SK-N-SH (cell line): Measurements from ENCODE around the gene C10orf120. TPM values are rescaled to one million over a fixed set of nuclear protein-coding genes. Genes with fewer than 3 reads are reported as not detected.

Experiments
- CTCF ChIA-PET: fragments of 300-600, 350-600 bp; formaldehyde crosslinking; extraction: SDS; loops from one replicate; lab custom pipeline; 2021; lab: Yijun Ruan, JAX
- POLR2A ChIA-PET: fragments of 350-600 bp; sonication (Branson Sonifier 250); formaldehyde crosslinking; extraction: SDS; loops from one replicate; lab custom pipeline; 2020; ENCODE audit warnings: antibody characterized with exemption, inconsistent platforms; lab: Yijun Ruan, JAX
- DNase-seq: peaks from one replicate; pipeline ENCODE4 v3.0.0; 2012
- H2AFZ ChIP-seq: fragments of 200-600 bp; sonication (generic); 2 replicates; pipeline ENCODE4 v1.8.1; 2016; ENCODE audit warnings: antibody characterized with exemption, mild to moderate bottlenecking, low read depth
- H3F3A ChIP-seq: fragments of 200-600 bp; sonication (generic); replicated peaks from 2 replicates; pipeline ENCODE3; 2016; ENCODE audit warnings: antibody characterized with exemption, mild to moderate bottlenecking; ENCODE audit not compliant: insufficient read depth
- H3K27ac ChIP-seq, 2 experiments: fragments of 200-500 bp in 1 of 2; fragments of 200-600 bp in 1 of 2; sonication (Bioruptor generic) in 1 of 2; sonication (generic), shearing (Covaris generic) in 1 of 2; 2 replicates each; pipeline versions ENCODE4 v1.5.1 to v1.6.1; 2014 to 2016; ENCODE audit warnings: low read depth in 2 of 2, inconsistent platforms in 1 of 2, low read length in 1 of 2, mild to moderate bottlenecking in 1 of 2, mixed read lengths in 1 of 2
- H3K27me3 ChIP-seq: fragments of 200-600 bp; sonication (generic), shearing (Covaris generic); 2 replicates; pipeline ENCODE4 v1.6.1; 2016; ENCODE audit warnings: mixed run types; ENCODE audit not compliant: insufficient read depth
- H3K36me3 ChIP-seq, 2 experiments: fragments of 200-500 bp in 1 of 2; fragments of 200-600 bp in 1 of 2; sonication (Bioruptor generic) in 1 of 2; sonication (generic) in 1 of 2; replicated peaks in 1 of 2; 2 replicates each; pipeline versions ENCODE3 to v1.5.1; 2014 to 2016; ENCODE audit warnings: low read length in 1 of 2, mild to moderate bottlenecking in 1 of 2; ENCODE audit not compliant: insufficient read depth in 2 of 2, control insufficient read depth in 1 of 2
- H3K4me1 ChIP-seq, 2 experiments: fragments of 200-500 bp in 1 of 2; fragments of 200-600 bp in 1 of 2; sonication (Bioruptor generic) in 1 of 2; sonication (generic), shearing (Covaris generic) in 1 of 2; 2 replicates each; pipeline versions ENCODE4 v1.5.1 to v1.6.1; 2014 to 2016; ENCODE audit warnings: low read depth in 1 of 2, low read length in 1 of 2, mixed run types in 1 of 2; ENCODE audit not compliant: insufficient read depth in 2 of 2, control insufficient read depth in 1 of 2
- H3K4me2 ChIP-seq: fragments of 200-600 bp; sonication (generic), shearing (Covaris generic); 2 replicates; pipeline ENCODE4 v1.6.1; 2017; ENCODE audit warnings: mixed run types
- H3K4me3 ChIP-seq, 2 experiments: fragments of 200-500 bp in 1 of 2; fragments of 200-600 bp in 1 of 2; sonication (Bioruptor generic) in 1 of 2; sonication (generic), shearing (Covaris generic) in 1 of 2; 2 replicates each; pipeline versions ENCODE4 v1.5.1 to v1.8.1; 2014 to 2016; ENCODE audit warnings: low read depth in 2 of 2, inconsistent platforms in 1 of 2, low read length in 1 of 2, mild to moderate bottlenecking in 1 of 2, mixed read lengths in 1 of 2, moderate library complexity in 1 of 2
- H3K79me2 ChIP-seq: fragments of 200-600 bp; sonication (generic); 2 replicates; pipeline ENCODE4 v1.8.1; 2017; ENCODE audit warnings: mild to moderate bottlenecking; ENCODE audit not compliant: insufficient read depth
- H3K9ac ChIP-seq: fragments of 200-600 bp; sonication (generic); 2 replicates; pipeline ENCODE4 v1.6.1; 2017; ENCODE audit warnings: mixed run types
- H3K9me2 ChIP-seq: fragments of 200-600 bp; sonication (generic); 2 replicates; pipeline ENCODE4 v1.6.1; 2017; ENCODE audit warnings: mixed run types
- H3K9me3 ChIP-seq: fragments of 200-600 bp; sonication (generic); 2 replicates; pipeline ENCODE4 v1.6.1; 2017; ENCODE audit warnings: mixed run types, mild to moderate bottlenecking, moderate library complexity
- H4K20me1 ChIP-seq: fragments of 200-600 bp; sonication (generic); 2 replicates; pipeline ENCODE4 v1.6.1; 2017; ENCODE audit warnings: mild to moderate bottlenecking, mixed run types; ENCODE audit not compliant: insufficient read depth
- EP300 ChIP-seq, 2 experiments: IDR thresholded peaks; 2 replicates each; pipeline versions ENCODE4 v1.4.0 to v1.6.1; 2012; ENCODE audit warnings: borderline replicate concordance in 1 of 2, low read depth in 1 of 2, low read length in 1 of 2
- EZH2phosphoT487 ChIP-seq: fragments of 200-600 bp; sonication (generic); IDR thresholded peaks from 2 replicates; pipeline ENCODE4 v1.6.1; 2017; ENCODE audit warnings: low read depth, mixed run types, mild to moderate bottlenecking, antibody characterized with exemption, moderate library complexity, borderline replicate concordance
- FOSL2 ChIP-seq: IDR thresholded peaks from 2 replicates; pipeline ENCODE4 v1.4.0; 2012; ENCODE audit warnings: low read depth, mild to moderate bottlenecking, moderate library complexity, borderline replicate concordance
- GABPA ChIP-seq: IDR thresholded peaks from 2 replicates; pipeline ENCODE4 v1.4.0; 2012; ENCODE audit warnings: low read depth, mild to moderate bottlenecking
- GATA2 ChIP-seq: sonication (generic); formaldehyde crosslinking; IDR thresholded peaks from 2 replicates; pipeline ENCODE4 v1.5.0; 2020; ENCODE audit warnings: mild to moderate bottlenecking, missing genetic modification reagents
- MXI1 ChIP-seq: IDR thresholded peaks from 2 replicates; pipeline ENCODE4 v1.6.1; 2012; ENCODE audit warnings: mild to moderate bottlenecking, low read depth, low read length, improper control_type of control experiment
- NFIC ChIP-seq: IDR thresholded peaks from 2 replicates; pipeline ENCODE4 v1.4.0; 2012; ENCODE audit warnings: borderline replicate concordance
- NRF1 ChIP-seq: IDR thresholded peaks from 2 replicates; pipeline ENCODE4 v1.6.1; 2012; ENCODE audit warnings: low read depth, mild to moderate bottlenecking, low read length
- PBX3 ChIP-seq: IDR thresholded peaks from 2 replicates; pipeline ENCODE4; 2012
- POLR2AphosphoS5 ChIP-seq: IDR thresholded peaks from 2 replicates; pipeline ENCODE4 v1.6.1; 2012; ENCODE audit warnings: low read depth, low read length
- RCOR1 ChIP-seq: fragments of 150-350 bp; IDR thresholded peaks from 2 replicates; pipeline ENCODE4 v1.6.1; 2017; ENCODE audit warnings: antibody characterized with exemption, low read length
- RFX5 ChIP-seq: IDR thresholded peaks from 2 replicates; pipeline ENCODE4 v1.6.1; 2012; ENCODE audit warnings: mild to moderate bottlenecking, improper control_type of control experiment, low read length
- SIN3A ChIP-seq: IDR thresholded peaks from 2 replicates; pipeline ENCODE4 v1.6.1; 2012; ENCODE audit warnings: low read depth, mild to moderate bottlenecking, low read length, moderate library complexity, borderline replicate concordance
- SMC3 ChIP-seq: IDR thresholded peaks from 2 replicates; pipeline ENCODE4 v1.6.1; 2012; ENCODE audit warnings: low read depth, low read length, improper control_type of control experiment
- TAF1 ChIP-seq: IDR thresholded peaks from 2 replicates; pipeline ENCODE4 v1.6.1; 2012; ENCODE audit warnings: low read depth, mild to moderate bottlenecking, low read length, moderate library complexity, borderline replicate concordance
- TEAD4 ChIP-seq: IDR thresholded peaks from 2 replicates; pipeline ENCODE4 v1.4.0; 2012; ENCODE audit warnings: mild to moderate bottlenecking, borderline replicate concordance; ENCODE audit not compliant: insufficient read depth
- WGBS: methylation state at CpG from one replicate; pipeline ENCODE4 v1.1.6; 2017; ENCODE audit warnings: low lambda C conversion rate; 5-methylcytosine and 5-hydroxymethylcytosine counted together
- polyA plus RNA-seq, 3 experiments: library from polyadenylated mRNA; depleted of rRNA; stranded (reverse); fragments of >200 nt; gene quantifications; 2 replicates each; pipeline ENCODE4 v1.2.3, GENCODE V29; 2012
- TF ChIP-seq, protein P1 (sequence below): fragments of 150-350 bp; IDR thresholded peaks from 2 replicates; pipeline ENCODE4 v1.6.1; 2017; ENCODE audit warnings: antibody characterized with exemption, low read length, low read depth, borderline replicate concordance
- TF ChIP-seq, protein P2 (sequence below): IDR thresholded peaks from 2 replicates; pipeline ENCODE4 v1.4.0; 2012; ENCODE audit warnings: low read depth, borderline replicate concordance
- TF ChIP-seq, protein P3 (sequence below): IDR thresholded peaks from 2 replicates; pipeline ENCODE4 v1.6.1; 2012; ENCODE audit warnings: mild to moderate bottlenecking, low read depth, low read length, moderate library complexity
- TF ChIP-seq, protein P4 (sequence below): IDR thresholded peaks from 2 replicates; pipeline ENCODE4 v1.4.0; 2012; ENCODE audit warnings: low read depth, borderline replicate concordance
- TF ChIP-seq, protein P5 (sequence below): IDR thresholded peaks from 2 replicates; pipeline ENCODE4 v1.4.0; 2012; ENCODE audit warnings: low read depth

C10orf120 gene
- polyA plus RNA-seq, 1 of the 3 experiments (the other 2 are of a cell fraction): not detected

GRCh38 chr10:122748496-122748895, 48.9 kb upstream of the C10orf120 start:
- no peaks in the 10 kb centered on the region for H3K9me2 ChIP-seq
- CTCF ChIA-PET: no interaction called here

GRCh38 chr10:122746408-122746807, 46.8 kb upstream of the C10orf120 start:
- no peaks in the 10 kb centered on the region for H3F3A ChIP-seq
- H3K9ac ChIP-seq: no peak overlapping the region
- no peaks in the 10 kb centered on the region for H3K4me1 ChIP-seq
- ChIA-PET CTCF (no interaction called here), POLR2A (no interaction called here)
- DNase-seq: no peak
- H2AFZ ChIP-seq: no peak overlapping the region
- H3K79me2 ChIP-seq: no peaks in the 10 kb centered on the region
- H3K4me3 ChIP-seq: no peak overlapping the region
- peaks cover 5% of the 10 kb centered on the region; the same call in 1 of the 2 replicates for H3K27me3 ChIP-seq
- WGBS: 2% methylated on average over 6 of the region's 6 CpGs
- H3K9me3 ChIP-seq: no peaks in the 10 kb centered on the region
- no peaks in the 10 kb centered on the region for H3K9me2 ChIP-seq
- H3K27ac ChIP-seq: no peak overlapping the region
- H3K36me3 ChIP-seq: no peaks in the 10 kb centered on the region
- H3K4me2 ChIP-seq: no peak overlapping the region
- no peaks in the 10 kb centered on the region for H4K20me1 ChIP-seq
- no peak for TF ChIP-seq PBX3
- TF ChIP-seq SMC3: no peak
- no peak for TF ChIP-seq GABPA
- TF ChIP-seq, protein P1, sequence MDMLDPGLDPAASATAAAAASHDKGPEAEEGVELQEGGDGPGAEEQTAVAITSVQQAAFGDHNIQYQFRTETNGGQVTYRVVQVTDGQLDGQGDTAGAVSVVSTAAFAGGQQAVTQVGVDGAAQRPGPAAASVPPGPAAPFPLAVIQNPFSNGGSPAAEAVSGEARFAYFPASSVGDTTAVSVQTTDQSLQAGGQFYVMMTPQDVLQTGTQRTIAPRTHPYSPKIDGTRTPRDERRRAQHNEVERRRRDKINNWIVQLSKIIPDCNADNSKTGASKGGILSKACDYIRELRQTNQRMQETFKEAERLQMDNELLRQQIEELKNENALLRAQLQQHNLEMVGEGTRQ: no peak
- no peak for TF ChIP-seq POLR2AphosphoS5
- TF ChIP-seq, protein P2, sequence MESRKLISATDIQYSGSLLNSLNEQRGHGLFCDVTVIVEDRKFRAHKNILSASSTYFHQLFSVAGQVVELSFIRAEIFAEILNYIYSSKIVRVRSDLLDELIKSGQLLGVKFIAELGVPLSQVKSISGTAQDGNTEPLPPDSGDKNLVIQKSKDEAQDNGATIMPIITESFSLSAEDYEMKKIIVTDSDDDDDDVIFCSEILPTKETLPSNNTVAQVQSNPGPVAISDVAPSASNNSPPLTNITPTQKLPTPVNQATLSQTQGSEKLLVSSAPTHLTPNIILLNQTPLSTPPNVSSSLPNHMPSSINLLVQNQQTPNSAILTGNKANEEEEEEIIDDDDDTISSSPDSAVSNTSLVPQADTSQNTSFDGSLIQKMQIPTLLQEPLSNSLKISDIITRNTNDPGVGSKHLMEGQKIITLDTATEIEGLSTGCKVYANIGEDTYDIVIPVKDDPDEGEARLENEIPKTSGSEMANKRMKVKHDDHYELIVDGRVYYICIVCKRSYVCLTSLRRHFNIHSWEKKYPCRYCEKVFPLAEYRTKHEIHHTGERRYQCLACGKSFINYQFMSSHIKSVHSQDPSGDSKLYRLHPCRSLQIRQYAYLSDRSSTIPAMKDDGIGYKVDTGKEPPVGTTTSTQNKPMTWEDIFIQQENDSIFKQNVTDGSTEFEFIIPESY: no peak
- TF ChIP-seq SIN3A: no peak
- no peak for TF ChIP-seq EP300 (IDR thresholded peaks at IDR 0.05; ENCODE audit: borderline replicate concordance in 1 of 2, low read depth in 1 of 2, low read length in 1 of 2)
- no peak for TF ChIP-seq TAF1
- TF ChIP-seq GATA2: no peak

More at GRCh38 chr10:122748496-122748895, 48.9 kb upstream of the C10orf120 start:
- Histone ChIP-seq H3K79me2 (no peaks in the 10 kb centered on the region), H4K20me1 (no peaks in the 10 kb centered on the region), H3K4me3 (no peak overlapping the region), H3K36me3 (no peaks in the 10 kb centered on the region), H3K27ac (no peak overlapping the region), H3K9ac (no peak overlapping the region), H2AFZ (no peak overlapping the region), H3F3A (no peaks in the 10 kb centered on the region), H3K27me3 (peaks cover 5% of the 10 kb centered on the region; the same call in 1 of the 2 replicates), H3K9me3 (no peaks in the 10 kb centered on the region)
- 4% methylated on average over 2 of the region's 2 CpGs for WGBS
- POLR2A ChIA-PET: no interaction called here
- no peak for DNase-seq
- TF ChIP-seq, protein P3, sequence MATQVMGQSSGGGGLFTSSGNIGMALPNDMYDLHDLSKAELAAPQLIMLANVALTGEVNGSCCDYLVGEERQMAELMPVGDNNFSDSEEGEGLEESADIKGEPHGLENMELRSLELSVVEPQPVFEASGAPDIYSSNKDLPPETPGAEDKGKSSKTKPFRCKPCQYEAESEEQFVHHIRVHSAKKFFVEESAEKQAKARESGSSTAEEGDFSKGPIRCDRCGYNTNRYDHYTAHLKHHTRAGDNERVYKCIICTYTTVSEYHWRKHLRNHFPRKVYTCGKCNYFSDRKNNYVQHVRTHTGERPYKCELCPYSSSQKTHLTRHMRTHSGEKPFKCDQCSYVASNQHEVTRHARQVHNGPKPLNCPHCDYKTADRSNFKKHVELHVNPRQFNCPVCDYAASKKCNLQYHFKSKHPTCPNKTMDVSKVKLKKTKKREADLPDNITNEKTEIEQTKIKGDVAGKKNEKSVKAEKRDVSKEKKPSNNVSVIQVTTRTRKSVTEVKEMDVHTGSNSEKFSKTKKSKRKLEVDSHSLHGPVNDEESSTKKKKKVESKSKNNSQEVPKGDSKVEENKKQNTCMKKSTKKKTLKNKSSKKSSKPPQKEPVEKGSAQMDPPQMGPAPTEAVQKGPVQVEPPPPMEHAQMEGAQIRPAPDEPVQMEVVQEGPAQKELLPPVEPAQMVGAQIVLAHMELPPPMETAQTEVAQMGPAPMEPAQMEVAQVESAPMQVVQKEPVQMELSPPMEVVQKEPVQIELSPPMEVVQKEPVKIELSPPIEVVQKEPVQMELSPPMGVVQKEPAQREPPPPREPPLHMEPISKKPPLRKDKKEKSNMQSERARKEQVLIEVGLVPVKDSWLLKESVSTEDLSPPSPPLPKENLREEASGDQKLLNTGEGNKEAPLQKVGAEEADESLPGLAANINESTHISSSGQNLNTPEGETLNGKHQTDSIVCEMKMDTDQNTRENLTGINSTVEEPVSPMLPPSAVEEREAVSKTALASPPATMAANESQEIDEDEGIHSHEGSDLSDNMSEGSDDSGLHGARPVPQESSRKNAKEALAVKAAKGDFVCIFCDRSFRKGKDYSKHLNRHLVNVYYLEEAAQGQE: no peak
- TF ChIP-seq NRF1 (no peak), FOSL2 (no peak), TEAD4 (no peak), MXI1 (no peak), SMC3 (no peak), RCOR1 (no peak), EZH2phosphoT487 (no peak), RFX5 (no peak), NFIC (no peak)
- TF ChIP-seq, protein P4, sequence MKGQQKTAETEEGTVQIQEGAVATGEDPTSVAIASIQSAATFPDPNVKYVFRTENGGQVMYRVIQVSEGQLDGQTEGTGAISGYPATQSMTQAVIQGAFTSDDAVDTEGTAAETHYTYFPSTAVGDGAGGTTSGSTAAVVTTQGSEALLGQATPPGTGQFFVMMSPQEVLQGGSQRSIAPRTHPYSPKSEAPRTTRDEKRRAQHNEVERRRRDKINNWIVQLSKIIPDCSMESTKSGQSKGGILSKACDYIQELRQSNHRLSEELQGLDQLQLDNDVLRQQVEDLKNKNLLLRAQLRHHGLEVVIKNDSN: no peak
- TF ChIP-seq, protein P5, sequence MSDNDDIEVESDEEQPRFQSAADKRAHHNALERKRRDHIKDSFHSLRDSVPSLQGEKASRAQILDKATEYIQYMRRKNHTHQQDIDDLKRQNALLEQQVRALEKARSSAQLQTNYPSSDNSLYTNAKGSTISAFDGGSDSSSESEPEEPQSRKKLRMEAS: no peak
- TF ChIP-seq, all 33 proteins: peak for 0
- Histone ChIP-seq H3K4me1 (no peaks in the 10 kb centered on the region), H3K4me2 (no peak overlapping the region)
